HepG2 (cell line): Measurements from ENCODE around the gene TFEB. TPM values are rescaled to one million over a fixed set of nuclear protein-coding genes. Genes with fewer than 3 reads are reported as not detected.

Experiments used
- AKAP8 ChIP-seq: sonication (generic); formaldehyde crosslinking; IDR thresholded peaks from 2 replicates; pipeline ENCODE4 v1.5.1; 2020; ENCODE audit warnings: mild to moderate bottlenecking, missing genetic modification reagents
- ARNT2 ChIP-seq: sonication (generic); formaldehyde crosslinking; IDR thresholded peaks from 2 replicates; pipeline ENCODE4 v1.8.0; 2022; ENCODE audit warnings: mild to moderate bottlenecking, low read depth, missing genetic modification reagents, moderate library complexity
- DDIT3 ChIP-seq: sonication (generic); formaldehyde crosslinking; IDR thresholded peaks from 2 replicates; pipeline ENCODE4 v1.4.0; 2020; ENCODE audit warnings: mild to moderate bottlenecking, missing genetic modification reagents
- EHMT2 ChIP-seq: fragments of 200-600 bp; sonication (generic); IDR thresholded peaks from 2 replicates; pipeline ENCODE4 v1.7.0; 2017; ENCODE audit warnings: antibody characterized with exemption, low read depth, low read length, borderline replicate concordance
- GABPB1 ChIP-seq: IDR thresholded peaks from 2 replicates; pipeline ENCODE4 v1.6.1; 2016; ENCODE audit warnings: mild to moderate bottlenecking, missing genetic modification reagents, moderate library complexity, missing compliant biosample characterization
- HNF4G ChIP-seq, 2 experiments: sonication (generic) in 1 of 2; formaldehyde crosslinking in 1 of 2; IDR thresholded peaks; 2 replicates each; pipeline versions ENCODE4 v1.4.0 to v1.6.1; 2011 to 2020; ENCODE audit warnings: borderline replicate concordance in 2 of 2, low read depth in 2 of 2, mild to moderate bottlenecking in 2 of 2, low read length in 1 of 2, missing genetic modification reagents in 1 of 2, moderate library complexity in 1 of 2
- KDM5A ChIP-seq: fragments of 200-600 bp; sonication (generic); IDR thresholded peaks from 2 replicates; pipeline ENCODE4 v1.7.0; 2018; ENCODE audit warnings: antibody characterized with exemption, mild to moderate bottlenecking, low read length, borderline replicate concordance
- KLF9 ChIP-seq: IDR thresholded peaks from 2 replicates; pipeline ENCODE4 v1.6.1; 2016; ENCODE audit warnings: low read depth
- MED13 ChIP-seq: sonication (generic); formaldehyde crosslinking; IDR thresholded peaks from 2 replicates; pipeline ENCODE4 v1.5.0; 2020; ENCODE audit warnings: missing genetic modification reagents
- ONECUT2 ChIP-seq: sonication (generic); formaldehyde crosslinking; IDR thresholded peaks from 2 replicates; pipeline ENCODE4 v1.4.0; 2020; ENCODE audit warnings: missing genetic modification reagents
- SRSF4 ChIP-seq: fragments of 200-400 bp; formaldehyde crosslinking; IDR thresholded peaks from one replicate; pipeline ENCODE4 v1.6.1; 2018; ENCODE audit warnings: mild to moderate bottlenecking, low read depth, low read length, moderate library complexity; ENCODE audit not compliant: poor library complexity, severe bottlenecking
- TMF1 ChIP-seq: sonication (generic); formaldehyde crosslinking; IDR thresholded peaks from 2 replicates; pipeline ENCODE4 v1.8.1; 2022; ENCODE audit warnings: low read depth, missing genetic modification reagents
- UBTF ChIP-seq: sonication (generic); formaldehyde crosslinking; IDR thresholded peaks from 2 replicates; pipeline ENCODE4 v1.4.0; 2020; ENCODE audit warnings: mild to moderate bottlenecking, missing genetic modification reagents
- ZNF251 ChIP-seq: sonication (generic); formaldehyde crosslinking; IDR thresholded peaks from 2 replicates; pipeline ENCODE4 v1.9.0; 2021; ENCODE audit warnings: mild to moderate bottlenecking, missing genetic modification reagents
- ZNF263 ChIP-seq: sonication (generic); formaldehyde crosslinking; IDR thresholded peaks from 2 replicates; pipeline ENCODE4 v1.4.0; 2020; ENCODE audit warnings: missing genetic modification reagents
- ZNF510 ChIP-seq: sonication (generic); formaldehyde crosslinking; IDR thresholded peaks from 2 replicates; pipeline ENCODE4 v1.4.0; 2020; ENCODE audit warnings: low read depth, mild to moderate bottlenecking, missing genetic modification reagents
- ZNF577 ChIP-seq: sonication (generic); formaldehyde crosslinking; IDR thresholded peaks from 2 replicates; pipeline ENCODE4 v1.4.0; 2020; ENCODE audit warnings: mild to moderate bottlenecking, low read depth, missing genetic modification reagents, borderline replicate concordance
- ZNF605 ChIP-seq: sonication (generic); formaldehyde crosslinking; IDR thresholded peaks from 2 replicates; pipeline ENCODE4 v1.8.0; 2022; ENCODE audit warnings: mild to moderate bottlenecking, missing genetic modification reagents
- ZNF768 ChIP-seq: sonication (generic); formaldehyde crosslinking; IDR thresholded peaks from 2 replicates; pipeline ENCODE4 v1.4.0; 2020; ENCODE audit warnings: missing genetic modification reagents
- ZNF83 ChIP-seq: sonication (generic); formaldehyde crosslinking; IDR thresholded peaks from 2 replicates; pipeline ENCODE4 v1.4.0; 2020; ENCODE audit warnings: missing genetic modification reagents, mild to moderate bottlenecking, borderline replicate concordance
- polyA plus RNA-seq, 8 experiments: library from polyadenylated mRNA; depleted of rRNA in 3 of 8; stranded (reverse) in 7 of 8; unstranded in 1 of 8; fragments of >200 nt; fragmentation: Illumina TruSeq in 4 of 8; extraction: Trizol in 4 of 8; gene quantifications; 2 replicates each; pipeline versions ENCODE4 v1.2.1 to v1.2.3, GENCODE V29; 2011 to 2016; ENCODE audit warnings: low read depth in 4 of 8, missing spikeins in 1 of 8, mixed read lengths in 1 of 8; ENCODE audit not compliant: insufficient read depth in 1 of 8
- total RNA-seq, 5 experiments: library from RNA; depleted of rRNA; stranded (reverse); fragments of >200 nt; fragmentation: Illumina TruSeq; extraction: Trizol; gene quantifications; 2 replicates each; pipeline ENCODE4 v1.2.3, GENCODE V29; 2016; ENCODE audit warnings: low read depth in 1 of 5
- TF ChIP-seq, protein P1 (sequence below): sonication (generic); formaldehyde crosslinking; conservative IDR thresholded peaks from 2 replicates; pipeline ENCODE4 v1.8.0; 2022; ENCODE audit warnings: missing genetic modification reagents
- TF ChIP-seq, protein P2 (sequence below): sonication (generic); formaldehyde crosslinking; IDR thresholded peaks from 2 replicates; pipeline ENCODE4 v1.4.0; 2020; ENCODE audit warnings: missing genetic modification reagents, borderline replicate concordance

TFEB gene
- total and polyA plus RNA-seq, 2 of the 13 experiments (the other 11 are each of a cell fraction or from before 2014, with no cell fraction given): 13.3 to 18.7 TPM

- TF ChIP-seq, protein P1, sequence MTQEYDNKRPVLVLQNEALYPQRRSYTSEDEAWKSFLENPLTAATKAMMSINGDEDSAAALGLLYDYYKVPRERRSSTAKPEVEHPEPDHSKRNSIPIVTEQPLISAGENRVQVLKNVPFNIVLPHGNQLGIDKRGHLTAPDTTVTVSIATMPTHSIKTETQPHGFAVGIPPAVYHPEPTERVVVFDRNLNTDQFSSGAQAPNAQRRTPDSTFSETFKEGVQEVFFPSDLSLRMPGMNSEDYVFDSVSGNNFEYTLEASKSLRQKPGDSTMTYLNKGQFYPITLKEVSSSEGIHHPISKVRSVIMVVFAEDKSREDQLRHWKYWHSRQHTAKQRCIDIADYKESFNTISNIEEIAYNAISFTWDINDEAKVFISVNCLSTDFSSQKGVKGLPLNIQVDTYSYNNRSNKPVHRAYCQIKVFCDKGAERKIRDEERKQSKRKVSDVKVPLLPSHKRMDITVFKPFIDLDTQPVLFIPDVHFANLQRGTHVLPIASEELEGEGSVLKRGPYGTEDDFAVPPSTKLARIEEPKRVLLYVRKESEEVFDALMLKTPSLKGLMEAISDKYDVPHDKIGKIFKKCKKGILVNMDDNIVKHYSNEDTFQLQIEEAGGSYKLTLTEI (CRISPR knock-in tag): no peak
- TF ChIP-seq DDIT3 (no peak), HNF4G (IDR thresholded peaks at IDR 0.05; ENCODE audit: borderline replicate concordance, low read depth, low read length) (no peak; the same call in 1 of the 2 replicates), HNF4G (CRISPR knock-in tag; IDR thresholded peaks at IDR 0.05; ENCODE audit: borderline replicate concordance, low read depth) (no peak), ARNT2 (CRISPR knock-in tag) (no peak), KDM5A (no peak), ZNF577 (CRISPR knock-in tag) (no peak), ZNF510 (CRISPR knock-in tag) (no peak), ZNF605 (CRISPR knock-in tag) (0 out of 2 replicates have a peak, but pooled peaks have one; percentile 45), ZNF251 (CRISPR knock-in tag) (no peak), MED13 (CRISPR knock-in tag) (no peak), ZNF768 (CRISPR knock-in tag) (peak; percentile 54; the same call in 1 of the 2 replicates), TMF1 (CRISPR knock-in tag) (no peak), SRSF4 (no peak), GABPB1 (peak; percentile 93), EHMT2 (no peak), KLF9 (CRISPR knock-in tag) (no peak), AKAP8 (peak; percentile 52; the same call in 1 of the 2 replicates), ZNF83 (no peak), UBTF (CRISPR knock-in tag) (peak; percentile 62; the same call in 1 of the 2 replicates), ONECUT2 (CRISPR knock-in tag) (no peak), ZNF263 (no peak)
- TF ChIP-seq, protein P2, sequence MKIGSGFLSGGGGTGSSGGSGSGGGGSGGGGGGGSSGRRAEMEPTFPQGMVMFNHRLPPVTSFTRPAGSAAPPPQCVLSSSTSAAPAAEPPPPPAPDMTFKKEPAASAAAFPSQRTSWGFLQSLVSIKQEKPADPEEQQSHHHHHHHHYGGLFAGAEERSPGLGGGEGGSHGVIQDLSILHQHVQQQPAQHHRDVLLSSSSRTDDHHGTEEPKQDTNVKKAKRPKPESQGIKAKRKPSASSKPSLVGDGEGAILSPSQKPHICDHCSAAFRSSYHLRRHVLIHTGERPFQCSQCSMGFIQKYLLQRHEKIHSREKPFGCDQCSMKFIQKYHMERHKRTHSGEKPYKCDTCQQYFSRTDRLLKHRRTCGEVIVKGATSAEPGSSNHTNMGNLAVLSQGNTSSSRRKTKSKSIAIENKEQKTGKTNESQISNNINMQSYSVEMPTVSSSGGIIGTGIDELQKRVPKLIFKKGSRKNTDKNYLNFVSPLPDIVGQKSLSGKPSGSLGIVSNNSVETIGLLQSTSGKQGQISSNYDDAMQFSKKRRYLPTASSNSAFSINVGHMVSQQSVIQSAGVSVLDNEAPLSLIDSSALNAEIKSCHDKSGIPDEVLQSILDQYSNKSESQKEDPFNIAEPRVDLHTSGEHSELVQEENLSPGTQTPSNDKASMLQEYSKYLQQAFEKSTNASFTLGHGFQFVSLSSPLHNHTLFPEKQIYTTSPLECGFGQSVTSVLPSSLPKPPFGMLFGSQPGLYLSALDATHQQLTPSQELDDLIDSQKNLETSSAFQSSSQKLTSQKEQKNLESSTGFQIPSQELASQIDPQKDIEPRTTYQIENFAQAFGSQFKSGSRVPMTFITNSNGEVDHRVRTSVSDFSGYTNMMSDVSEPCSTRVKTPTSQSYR: no peak
Measured at GRCh38 chr6:41735427-41736185, at the start of gene TFEB (continued).
